HG03571 (cell line): Measurements from ENCODE around the gene CAPN11.
A peak's percentile ranks its signal among the peaks of the same experiment; 100 is the strongest.

ENCODE experiments used
- ATAC-seq: cut with Tn5 transposase; IDR thresholded peaks from one replicate; pipeline ENCODE4 v1.9.1; 2021; ENCODE audit not compliant: unreplicated experiment

The CAPN11 gene

DNA sequence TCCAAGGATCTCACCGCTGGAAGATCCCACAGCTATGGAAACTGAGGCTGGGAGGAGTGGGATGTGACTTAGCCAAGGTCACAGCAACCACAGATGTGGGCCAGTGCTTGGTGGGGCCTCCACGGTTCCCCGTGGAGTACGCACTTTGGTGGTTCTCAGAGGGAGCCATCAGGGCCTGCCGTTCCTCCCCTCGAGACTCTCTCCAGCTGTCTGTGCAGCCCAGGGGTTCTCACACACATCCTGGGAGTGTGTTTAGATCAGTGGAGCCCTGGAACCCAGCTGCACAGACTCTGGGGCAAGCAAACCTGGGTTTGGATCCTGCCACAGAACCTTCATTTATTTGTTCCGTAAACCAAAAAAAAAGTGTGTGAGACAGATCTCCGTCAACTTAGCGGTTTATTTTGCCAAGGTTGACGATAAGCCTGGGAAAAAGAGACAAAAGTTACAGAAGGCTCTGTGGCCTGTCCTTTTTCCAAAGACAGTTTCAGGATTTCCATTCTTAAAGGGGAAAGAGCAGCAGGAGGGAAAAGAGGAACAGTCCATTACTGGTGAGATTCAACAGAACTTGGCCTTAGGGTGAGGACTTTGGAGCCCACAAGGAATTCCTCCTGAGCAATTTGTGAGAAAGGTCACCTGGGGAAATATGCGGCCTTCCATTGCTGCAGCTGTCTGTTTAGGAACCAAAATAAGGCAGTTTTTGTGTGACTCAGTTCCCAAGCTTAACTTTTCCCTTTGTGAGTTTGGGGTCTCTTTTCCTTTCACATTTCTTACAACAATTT lies 44.5 kb downstream of the CAPN11 start:
- ATAC-seq, result no peak

DNA sequence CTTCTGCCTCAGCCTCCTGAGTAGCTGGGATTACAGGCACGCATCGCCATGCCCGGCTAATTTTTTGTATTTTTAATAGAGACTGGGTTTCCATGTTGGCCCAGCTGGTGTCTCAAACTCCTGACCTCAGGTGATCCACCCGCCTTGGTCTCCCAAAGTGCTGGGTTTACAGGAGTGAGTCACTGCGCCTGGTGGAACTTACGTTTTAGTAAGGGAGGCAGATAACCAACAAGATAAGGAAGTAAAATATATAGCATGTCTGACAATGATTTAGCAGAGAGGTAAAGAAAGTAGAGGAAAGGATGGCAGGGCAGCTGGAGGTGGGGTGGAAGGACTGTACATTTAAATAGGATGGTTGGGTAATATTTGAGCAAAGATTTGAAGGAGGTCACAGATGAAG lies 45.3 kb downstream of the CAPN11 start:
- no peak for ATAC-seq

DNA sequence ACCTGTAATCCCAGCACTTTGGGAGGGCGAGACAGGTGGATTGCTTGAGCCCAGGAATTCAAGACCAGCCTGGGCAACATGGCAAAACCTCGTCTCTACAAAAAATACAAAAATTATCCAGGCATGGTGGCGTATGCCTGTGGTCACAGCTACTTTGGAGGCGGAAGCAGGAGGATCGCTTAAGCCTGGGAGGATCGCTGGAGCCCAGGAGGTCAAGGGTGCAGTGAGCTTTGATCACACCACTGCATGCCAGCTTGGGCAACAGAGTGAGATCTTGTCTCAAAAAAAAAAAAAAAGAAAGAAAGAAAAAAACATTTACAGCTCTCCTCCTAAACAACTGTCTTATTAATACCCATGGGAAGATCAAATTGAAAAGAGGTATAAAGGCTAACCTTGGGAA lies 49.3 kb downstream of the CAPN11 start:
- ATAC-seq, result no peak

DNA sequence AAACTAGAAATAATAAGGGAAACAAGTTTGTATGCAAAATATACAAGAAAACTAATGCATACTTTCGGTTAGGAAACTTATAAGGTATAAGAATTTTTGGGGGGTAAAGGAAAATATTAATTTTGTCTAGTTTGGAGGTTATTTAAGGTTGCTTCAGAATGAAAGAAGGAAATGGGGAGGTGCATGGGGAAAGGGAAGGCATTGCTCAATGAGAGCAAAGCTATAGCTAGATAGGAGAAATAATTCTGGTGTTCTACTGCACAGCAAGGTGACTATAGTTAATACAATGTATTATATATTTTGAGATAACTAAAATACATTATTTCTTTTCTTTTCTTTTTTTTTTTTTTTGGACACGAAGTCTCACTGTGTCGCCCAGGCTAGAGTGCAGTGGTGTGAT lies 52.7 kb downstream of the CAPN11 start:
- ATAC-seq, result no peak

DNA sequence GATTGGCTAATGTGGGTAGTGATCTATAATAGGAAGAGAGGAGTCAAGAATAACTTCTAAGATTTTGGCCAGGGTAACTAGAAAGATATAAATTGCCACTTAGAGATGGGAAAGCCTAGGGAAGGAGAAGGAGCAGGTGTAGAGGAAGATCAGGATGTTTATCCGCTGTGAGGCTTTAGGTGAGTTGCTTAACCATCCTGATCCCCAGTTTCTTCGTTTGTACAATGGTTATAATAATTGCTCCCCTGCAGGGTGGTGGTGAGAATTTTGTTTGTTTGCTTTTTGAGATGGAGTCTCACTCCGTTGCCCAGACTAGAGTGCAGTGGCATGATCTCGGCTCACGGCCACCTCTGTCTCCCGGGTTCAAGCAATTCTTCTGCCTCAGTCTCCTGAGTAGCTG lies 55.7 kb downstream of the CAPN11 start:
- no peak for ATAC-seq

DNA sequence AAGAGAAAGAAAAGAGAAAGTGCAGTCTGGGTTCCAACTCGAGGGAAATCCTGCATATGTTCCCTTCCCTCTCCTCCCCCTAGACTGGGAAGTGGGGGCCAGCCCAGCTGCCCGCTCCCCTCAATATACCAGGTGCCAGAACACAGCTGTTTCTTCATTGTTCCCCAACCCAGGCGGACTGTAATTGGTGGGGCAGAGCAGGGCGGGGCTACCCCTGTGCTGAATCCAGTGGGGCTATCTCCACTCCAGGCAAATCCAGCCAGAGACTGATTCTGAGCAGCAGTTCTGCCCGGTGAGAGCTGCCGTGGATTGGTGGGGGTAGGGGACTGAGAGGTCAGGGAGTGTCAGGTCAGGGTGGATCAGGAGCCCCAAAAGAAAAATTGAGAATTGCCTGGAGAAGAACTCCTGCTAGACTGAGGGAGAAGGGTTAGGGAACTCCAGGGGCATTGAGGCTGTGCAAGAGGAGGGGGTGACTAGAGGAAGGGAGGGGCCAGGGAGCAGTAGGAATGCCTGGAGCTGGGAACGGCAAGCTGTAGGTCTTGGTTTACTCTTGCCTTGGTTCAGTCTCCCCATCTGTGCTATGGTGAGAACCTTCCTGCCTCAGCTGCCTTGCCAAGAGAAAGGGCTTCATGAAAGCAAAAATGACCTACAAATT lies 58.2 kb downstream of the CAPN11 start, which contains the start of gene MYMX:
Gene MYMX (plus strand): TSS at position 250 of the 655 bp plus-strand sequence. CDS start 546 bp downstream, outside the sequence.
- no peak for ATAC-seq

DNA sequence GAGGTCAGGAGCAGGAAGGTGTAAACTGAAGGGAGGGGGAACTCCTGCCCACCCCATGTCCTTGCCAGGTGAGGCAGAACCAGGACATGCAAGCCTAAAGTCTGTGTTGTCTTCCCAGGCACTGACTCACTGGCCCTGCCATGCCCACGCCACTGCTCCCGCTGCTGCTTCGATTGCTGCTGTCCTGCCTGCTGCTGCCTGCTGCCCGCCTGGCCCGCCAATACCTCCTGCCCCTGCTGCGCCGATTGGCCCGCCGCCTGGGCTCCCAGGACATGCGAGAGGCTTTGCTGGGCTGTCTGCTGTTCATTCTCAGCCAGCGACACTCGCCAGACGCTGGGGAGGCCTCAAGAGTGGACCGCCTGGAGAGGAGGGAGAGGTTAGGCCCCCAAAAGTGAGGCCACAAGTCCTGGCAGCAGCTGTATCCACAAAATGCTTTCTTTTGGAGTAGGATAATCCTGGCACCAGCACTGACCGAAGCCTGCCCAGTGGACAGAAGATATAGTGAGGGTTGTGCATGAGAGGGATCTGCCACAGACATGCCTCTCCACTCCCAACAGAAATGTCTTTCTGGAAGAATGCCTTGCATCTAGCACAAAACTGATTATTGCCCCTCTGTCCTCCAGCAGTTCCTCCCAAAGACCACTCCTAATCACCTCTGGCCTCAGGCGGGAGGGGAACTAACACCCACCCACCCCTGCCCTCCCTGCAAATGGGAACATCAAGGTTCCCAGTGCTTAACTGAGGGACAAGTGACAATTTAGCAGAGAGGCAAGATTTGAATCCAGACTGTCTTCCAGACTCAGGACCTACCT lies 58.9 kb downstream of the CAPN11 start:
- no peak for ATAC-seq

DNA sequence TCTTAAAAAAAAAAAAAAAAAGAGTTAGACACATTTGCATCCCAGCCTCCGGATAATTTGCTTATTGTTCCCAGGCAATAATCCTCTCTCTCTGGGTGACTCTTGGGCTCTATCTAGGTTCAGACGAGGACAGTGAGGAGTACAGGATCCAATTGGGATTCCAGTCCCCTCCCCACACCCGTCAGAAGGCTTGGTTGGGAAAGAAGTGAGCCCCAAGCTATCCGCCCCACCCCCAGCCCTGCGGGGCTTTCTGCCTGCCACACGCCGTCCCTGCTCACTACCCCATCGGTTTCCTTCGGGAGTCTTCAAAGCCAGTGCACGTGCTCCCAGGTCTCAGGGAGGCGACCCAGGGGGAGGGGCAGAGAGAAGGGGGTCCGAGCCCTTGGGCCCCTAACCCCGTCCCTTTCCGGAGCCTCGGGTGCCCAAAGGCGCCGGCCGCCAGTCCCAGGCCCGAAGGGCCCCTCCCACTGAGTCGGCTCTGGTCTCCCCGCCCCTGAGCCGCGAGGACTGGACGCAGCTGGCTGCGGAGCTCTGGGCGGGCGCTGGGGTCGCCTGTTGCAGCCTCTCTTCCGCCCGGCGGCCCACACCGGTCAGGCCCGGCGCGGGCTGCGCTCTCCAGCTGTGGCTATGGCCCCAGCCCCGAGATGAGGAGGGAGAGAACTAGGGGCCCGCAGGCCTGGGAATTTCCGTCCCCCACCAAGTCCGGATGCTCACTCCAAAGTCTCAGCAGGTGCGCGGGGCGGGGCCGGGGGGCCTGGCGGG lies 60.6 kb downstream of the CAPN11 start:
- ATAC-seq, result peak; percentile 51

DNA sequence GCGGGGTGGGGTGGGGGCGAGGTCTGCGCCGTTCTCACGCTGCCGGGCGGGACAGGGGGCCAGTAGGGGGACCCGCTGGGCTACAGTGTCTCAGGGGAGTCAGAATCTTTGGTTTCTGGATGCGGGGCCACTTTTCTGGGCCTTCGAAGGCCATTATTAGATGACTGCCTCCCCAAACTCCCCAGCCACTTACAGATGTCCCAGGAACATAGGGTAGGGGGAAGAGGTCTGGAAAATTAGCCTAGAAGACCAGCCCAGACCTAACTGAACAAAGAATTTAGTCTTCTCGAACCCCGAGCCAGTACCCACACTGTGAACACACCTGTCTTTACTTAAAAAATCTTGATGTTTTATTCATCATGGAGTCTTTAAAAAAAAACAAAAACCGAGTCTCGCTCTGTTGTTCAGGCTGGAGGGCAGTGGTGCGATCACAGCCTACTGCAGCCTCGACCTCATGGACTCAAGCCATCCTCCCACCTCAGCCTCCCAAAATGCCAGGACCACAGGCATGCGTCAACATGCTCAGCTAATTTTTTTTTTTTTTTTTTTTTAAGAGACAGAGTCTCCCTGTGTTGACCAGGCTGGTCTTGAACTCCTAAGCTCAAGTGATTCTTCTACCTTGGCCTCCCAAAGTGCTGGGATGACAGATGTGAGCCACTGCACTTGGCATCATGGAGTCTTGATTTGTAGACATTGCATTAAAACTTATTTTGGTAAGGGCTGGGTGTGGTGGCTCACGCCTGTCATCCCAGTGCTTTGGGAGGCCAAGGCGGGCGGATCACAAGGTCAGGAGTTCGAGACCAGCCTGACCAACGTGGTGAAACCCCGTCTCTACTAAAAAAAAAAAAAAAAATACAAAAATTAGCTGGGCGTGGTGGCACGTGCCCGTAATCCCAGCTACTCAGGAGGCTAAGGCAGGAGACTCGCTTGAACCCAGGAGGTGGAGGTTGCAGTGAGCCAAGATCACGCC lies 61.5 kb downstream of the CAPN11 start:
- no peak for ATAC-seq

DNA sequence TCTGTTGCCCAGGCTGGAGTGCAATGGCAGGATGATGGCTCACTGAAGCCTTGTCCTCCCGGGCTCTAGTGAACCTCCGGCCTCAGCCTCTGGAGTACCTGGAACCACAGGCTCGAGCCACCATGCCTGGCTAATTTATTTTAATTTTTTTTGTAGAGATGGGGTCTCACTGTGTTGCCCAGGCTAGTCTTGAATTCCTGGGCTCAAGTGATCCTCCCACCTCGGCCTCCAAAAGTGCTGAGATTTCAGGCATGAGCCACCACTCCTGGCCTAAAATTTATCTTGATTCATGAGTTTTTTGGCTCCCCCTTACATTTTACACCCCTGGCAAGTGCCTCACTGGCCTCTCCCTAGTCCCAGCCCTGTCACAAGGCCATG lies 62.3 kb downstream of the CAPN11 start:
- no peak for ATAC-seq

DNA sequence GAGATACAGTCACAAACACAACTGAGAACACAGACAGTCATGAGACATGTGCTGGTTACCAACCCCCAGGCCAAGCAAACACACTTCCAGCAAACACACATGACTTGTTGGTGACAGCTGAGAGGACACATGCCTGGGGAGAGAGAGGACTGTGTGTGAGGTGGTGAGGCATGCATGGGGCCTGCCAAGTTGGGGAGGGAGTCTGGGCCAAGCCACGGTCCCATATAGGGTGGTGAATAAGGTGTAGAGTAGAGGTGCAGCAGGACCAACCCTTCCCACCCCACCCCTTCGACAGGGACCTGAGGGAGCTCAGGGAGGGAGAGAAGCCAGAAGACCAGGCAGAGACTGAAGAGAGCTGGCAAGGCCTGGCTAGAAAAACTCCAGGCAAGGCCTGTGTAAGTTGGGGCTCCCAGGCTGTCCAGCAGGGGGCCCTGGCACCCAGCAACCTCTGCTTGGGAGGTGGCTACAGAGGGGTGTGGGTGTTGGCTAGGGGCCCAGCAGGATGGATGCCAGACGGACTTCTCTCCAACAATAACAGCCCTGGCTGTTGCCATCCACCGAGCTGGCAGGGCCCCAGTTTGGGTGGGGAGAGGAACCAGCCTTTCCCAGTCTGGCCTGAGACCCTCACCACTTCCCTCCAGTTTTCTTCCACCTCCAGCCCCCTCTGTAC lies 62.8 kb downstream of the CAPN11 start:
- ATAC-seq, result peak; percentile 44

DNA sequence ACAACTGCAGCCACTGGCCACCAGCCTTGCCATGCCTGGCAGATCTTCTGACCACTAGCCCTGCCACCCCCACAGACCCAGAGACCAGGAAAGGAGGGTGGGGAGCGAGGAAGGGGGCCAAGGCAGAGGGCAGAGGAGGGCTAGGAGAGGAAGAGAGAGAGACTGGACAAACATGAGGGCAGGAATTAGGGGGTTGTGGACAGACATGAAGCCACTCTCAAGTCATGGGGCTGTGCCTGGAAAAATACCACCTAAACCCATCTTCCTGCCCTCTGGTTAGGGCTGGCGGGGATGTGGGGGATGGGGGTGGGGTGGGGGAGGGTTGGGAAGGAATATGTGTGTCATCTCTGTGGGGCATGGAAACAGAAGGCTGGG lies 63.3 kb downstream of the CAPN11 start:
- no peak for ATAC-seq

DNA sequence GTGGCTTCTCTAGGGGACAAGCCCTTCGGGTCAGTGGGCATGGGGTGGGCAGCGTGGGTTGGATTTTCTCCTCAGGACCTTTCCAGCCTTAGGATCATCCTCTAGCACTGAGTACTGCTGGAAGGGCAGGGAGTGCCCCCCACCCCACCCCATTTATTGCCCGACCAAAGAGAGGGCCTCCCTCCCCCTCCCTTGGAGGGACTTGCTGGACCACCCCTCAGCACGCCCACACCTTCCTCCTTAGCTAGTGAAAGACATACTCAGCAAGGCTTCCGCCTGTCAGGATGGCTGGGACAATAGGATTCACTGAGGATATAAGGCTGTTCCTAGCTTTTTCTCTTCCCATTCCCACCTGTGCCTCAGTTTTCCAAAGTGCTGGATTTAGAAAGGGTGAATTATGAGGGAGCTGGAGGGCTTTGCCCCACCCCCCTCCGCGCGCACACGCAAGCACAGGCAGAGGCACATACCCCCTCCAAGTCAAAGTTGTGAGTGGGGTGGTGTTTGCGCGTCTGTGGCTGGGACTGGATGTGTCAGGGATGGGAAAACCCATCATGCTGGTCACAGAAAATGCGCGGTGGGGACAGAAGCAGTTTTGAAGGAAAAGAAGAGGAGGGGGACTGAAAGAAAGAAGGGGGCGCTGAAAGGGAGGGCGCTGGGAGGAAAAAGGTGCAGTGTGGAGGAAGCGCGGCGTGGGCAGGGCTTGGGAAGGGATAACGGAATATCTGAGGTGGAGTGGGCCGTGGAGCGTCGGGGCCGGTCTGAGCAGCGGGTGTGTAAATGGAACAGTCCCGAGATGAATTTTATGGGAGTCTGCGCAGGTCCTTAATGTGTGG lies 64.1 kb downstream of the CAPN11 start:
- no peak for ATAC-seq

DNA sequence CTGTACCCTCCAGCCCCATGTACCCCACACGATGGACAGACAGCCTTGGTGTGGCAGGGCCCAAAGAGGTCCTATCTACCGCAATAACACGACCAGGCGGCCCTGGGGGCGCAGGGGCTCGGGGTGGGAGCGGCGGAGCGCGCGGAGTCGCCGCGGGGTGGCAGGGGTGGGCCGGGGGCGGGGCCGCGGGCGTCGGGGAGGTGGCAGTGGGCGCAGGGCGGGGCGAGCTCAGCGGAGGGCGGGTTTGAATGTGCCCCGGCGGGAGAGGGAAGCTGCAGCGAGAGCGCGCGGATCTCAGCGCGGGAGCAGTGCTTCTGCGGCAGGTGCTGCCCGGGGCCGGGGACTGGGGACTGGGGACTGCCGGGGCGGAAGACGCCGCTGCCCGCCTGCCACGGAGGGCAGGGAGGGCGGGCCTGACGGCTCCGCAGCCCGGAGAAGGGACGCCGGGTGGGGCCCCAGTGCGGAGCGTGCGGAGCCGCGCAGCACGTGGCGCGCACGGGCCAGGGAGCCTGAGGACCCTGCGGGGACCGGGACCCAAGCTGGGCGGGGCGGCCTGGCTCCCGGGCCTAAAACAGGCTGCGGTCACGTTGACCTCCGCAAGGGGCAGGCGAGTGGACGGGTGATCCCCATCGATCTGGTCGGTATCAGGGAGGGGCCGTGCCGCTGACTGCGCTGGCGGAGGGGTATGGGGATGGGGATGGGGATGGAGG lies 64.9 kb downstream of the CAPN11 start, which contains the start of gene SLC29A1:
Gene SLC29A1 (plus strand): TSS at position 277 of the 710 bp plus-strand sequence. CDS start 3,719 bp downstream, outside the sequence.
- peak; percentile 40 for ATAC-seq

DNA sequence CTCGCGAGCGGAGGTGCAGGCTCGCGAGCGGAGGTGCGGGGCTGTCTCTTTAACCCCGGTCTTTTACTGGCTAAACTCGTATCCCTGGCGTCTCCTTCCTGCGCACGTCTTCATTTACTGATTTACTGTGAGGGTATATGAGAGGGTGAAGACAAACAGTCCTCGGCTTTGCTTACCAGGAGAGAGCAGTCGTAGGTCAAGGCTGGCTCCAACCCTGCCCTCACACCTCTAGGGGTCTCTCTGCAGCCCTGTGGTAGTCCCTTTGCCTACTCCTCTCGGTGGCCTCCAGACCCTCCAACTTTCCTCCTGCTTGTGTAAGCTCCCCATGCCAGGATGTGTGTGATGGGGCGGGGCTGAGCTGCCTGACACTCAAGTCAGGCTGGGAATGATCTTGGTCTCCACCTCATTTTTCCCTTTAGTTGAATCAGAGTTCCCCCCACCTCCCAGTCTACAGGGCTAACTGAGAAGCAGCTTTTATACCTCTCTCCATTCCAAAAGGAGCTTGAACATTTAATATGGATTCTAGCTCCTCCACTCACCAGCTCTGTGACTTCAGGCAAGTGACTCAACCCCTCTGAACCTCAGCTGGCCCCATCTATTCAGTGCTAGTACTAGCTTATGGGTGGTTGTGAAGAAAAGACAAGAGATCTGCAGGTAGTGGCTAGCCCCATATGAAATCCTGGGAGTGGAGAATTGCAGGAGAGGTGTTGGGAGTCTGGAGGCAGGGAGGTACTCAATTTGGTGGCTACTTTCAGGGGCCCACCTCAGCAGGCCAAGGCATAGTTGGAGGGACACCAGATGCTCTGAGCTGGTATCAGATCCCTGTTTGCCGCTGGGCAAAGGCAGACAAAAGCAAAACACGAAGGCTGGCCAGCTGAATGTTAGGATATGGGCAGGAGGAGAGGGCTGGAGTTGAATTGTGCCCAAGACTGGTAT lies 65.7 kb downstream of the CAPN11 start:
- no peak for ATAC-seq

DNA sequence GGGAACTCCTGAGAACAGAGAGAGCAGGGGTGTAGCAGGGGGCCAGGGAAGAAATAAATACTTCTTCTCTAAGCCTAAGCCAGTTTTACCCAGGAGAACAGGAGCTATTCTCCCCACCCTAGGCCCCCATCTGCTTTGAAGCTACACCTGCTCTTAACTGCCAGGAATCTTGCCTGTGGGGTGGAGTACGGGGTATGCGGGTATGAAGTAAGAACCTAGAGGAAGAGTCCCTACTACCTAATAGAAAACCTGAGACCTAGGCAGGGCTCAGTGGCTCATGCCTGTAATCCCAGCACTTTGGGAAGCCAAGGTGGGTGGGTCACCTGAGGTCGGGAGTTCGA lies 66.3 kb downstream of the CAPN11 start:
- ATAC-seq, result no peak
